ENCODE data around the gene IDH3A.

GRCh38 chr15:78111788-78112187 lies 37.4 kb upstream of the IDH3A start:
- TF ChIP-seq CTCF (IDR thresholded peaks at IDR 0.05), result no peak
- TF ChIP-seq POLR2A (IDR thresholded peaks at IDR 0.05), result no peak

All from right lobe of liver (tissue), 4 donors.